HepG2 (cell line): Measurements from ENCODE around the gene COX14. TPM values are rescaled to one million over a fixed set of nuclear protein-coding genes. Genes with fewer than 3 reads are reported as not detected.

Experiments
- NR2C2 ChIP-seq: sonication (generic); formaldehyde crosslinking; IDR thresholded peaks from 2 replicates; pipeline ENCODE4 v1.4.0; 2020; ENCODE audit warnings: missing genetic modification reagents, mild to moderate bottlenecking, moderate library complexity, borderline replicate concordance
- POLR2A ChIP-seq, 2 experiments: IDR thresholded peaks; 2 replicates each; pipeline ENCODE4 v1.6.1; 2011; ENCODE audit warnings: low read depth in 2 of 2, low read length in 2 of 2, mild to moderate bottlenecking in 1 of 2, moderate library complexity in 1 of 2; ENCODE audit not compliant: insufficient read depth in 1 of 2
- TBP ChIP-seq: sonication (generic); formaldehyde crosslinking; IDR thresholded peaks from 2 replicates; pipeline ENCODE4 v1.5.0; 2020; ENCODE audit warnings: missing genetic modification reagents
- XBP1 ChIP-seq: sonication (generic); formaldehyde crosslinking; IDR thresholded peaks from 2 replicates; pipeline ENCODE4 v1.5.0; 2020; ENCODE audit warnings: missing genetic modification reagents
- ZNF253 ChIP-seq: sonication (generic); formaldehyde crosslinking; IDR thresholded peaks from 2 replicates; pipeline ENCODE4 v1.8.0; 2022; ENCODE audit warnings: mild to moderate bottlenecking, missing genetic modification reagents, borderline replicate concordance
- ZNF382 ChIP-seq: sonication (generic); formaldehyde crosslinking; IDR thresholded peaks from 2 replicates; pipeline ENCODE4 v1.5.0; 2020; ENCODE audit warnings: missing genetic modification reagents, mild to moderate bottlenecking, borderline replicate concordance
- ZNF652 ChIP-seq: IDR thresholded peaks from 2 replicates; pipeline ENCODE4 v1.6.1; 2016; ENCODE audit warnings: low read depth, borderline replicate concordance
- ZNF772 ChIP-seq: sonication (generic); formaldehyde crosslinking; IDR thresholded peaks from 2 replicates; pipeline ENCODE4 v1.5.0; 2020; ENCODE audit warnings: mild to moderate bottlenecking, missing genetic modification reagents
- polyA plus RNA-seq, 8 experiments: library from polyadenylated mRNA; depleted of rRNA in 3 of 8; stranded (reverse) in 7 of 8; unstranded in 1 of 8; fragments of >200 nt; fragmentation: Illumina TruSeq in 4 of 8; extraction: Trizol in 4 of 8; gene quantifications; 2 replicates each; pipeline versions ENCODE4 v1.2.1 to v1.2.3, GENCODE V29; 2011 to 2016; ENCODE audit warnings: low read depth in 4 of 8, missing spikeins in 1 of 8, mixed read lengths in 1 of 8; ENCODE audit not compliant: insufficient read depth in 1 of 8
- total RNA-seq, 5 experiments: library from RNA; depleted of rRNA; stranded (reverse); fragments of >200 nt; fragmentation: Illumina TruSeq; extraction: Trizol; gene quantifications; 2 replicates each; pipeline ENCODE4 v1.2.3, GENCODE V29; 2016; ENCODE audit warnings: low read depth in 1 of 5
- TF ChIP-seq, protein P1 (sequence below): sonication (generic); formaldehyde crosslinking; IDR thresholded peaks from 2 replicates; pipeline ENCODE4 v1.4.0; 2020; ENCODE audit warnings: low read depth, mild to moderate bottlenecking, missing genetic modification reagents
- TF ChIP-seq, protein P2 (sequence below): sonication (generic); formaldehyde crosslinking; IDR thresholded peaks from 2 replicates; pipeline ENCODE4 v1.8.0; 2022; ENCODE audit warnings: missing genetic modification reagents, low read depth, mild to moderate bottlenecking, borderline replicate concordance
- TF ChIP-seq, protein P3 (sequence below): sonication (generic); formaldehyde crosslinking; IDR thresholded peaks from 2 replicates; pipeline ENCODE4 v1.4.0; 2020; ENCODE audit warnings: missing genetic modification reagents, borderline replicate concordance
- TF ChIP-seq, protein P4 (sequence below): sonication (generic); formaldehyde crosslinking; IDR thresholded peaks from 2 replicates; pipeline ENCODE4 v1.4.0; 2020; ENCODE audit warnings: mild to moderate bottlenecking, missing genetic modification reagents
- TF ChIP-seq, protein P5 (sequence below): sonication (generic); formaldehyde crosslinking; IDR thresholded peaks from 2 replicates; pipeline ENCODE4 v1.5.0; 2020; ENCODE audit warnings: mild to moderate bottlenecking, missing genetic modification reagents, moderate library complexity

The COX14 gene
- total and polyA plus RNA-seq, 2 of the 13 experiments (the other 11 are each of a cell fraction or from before 2014, with no cell fraction given), result 53.0 to 71.6 TPM

DNA sequence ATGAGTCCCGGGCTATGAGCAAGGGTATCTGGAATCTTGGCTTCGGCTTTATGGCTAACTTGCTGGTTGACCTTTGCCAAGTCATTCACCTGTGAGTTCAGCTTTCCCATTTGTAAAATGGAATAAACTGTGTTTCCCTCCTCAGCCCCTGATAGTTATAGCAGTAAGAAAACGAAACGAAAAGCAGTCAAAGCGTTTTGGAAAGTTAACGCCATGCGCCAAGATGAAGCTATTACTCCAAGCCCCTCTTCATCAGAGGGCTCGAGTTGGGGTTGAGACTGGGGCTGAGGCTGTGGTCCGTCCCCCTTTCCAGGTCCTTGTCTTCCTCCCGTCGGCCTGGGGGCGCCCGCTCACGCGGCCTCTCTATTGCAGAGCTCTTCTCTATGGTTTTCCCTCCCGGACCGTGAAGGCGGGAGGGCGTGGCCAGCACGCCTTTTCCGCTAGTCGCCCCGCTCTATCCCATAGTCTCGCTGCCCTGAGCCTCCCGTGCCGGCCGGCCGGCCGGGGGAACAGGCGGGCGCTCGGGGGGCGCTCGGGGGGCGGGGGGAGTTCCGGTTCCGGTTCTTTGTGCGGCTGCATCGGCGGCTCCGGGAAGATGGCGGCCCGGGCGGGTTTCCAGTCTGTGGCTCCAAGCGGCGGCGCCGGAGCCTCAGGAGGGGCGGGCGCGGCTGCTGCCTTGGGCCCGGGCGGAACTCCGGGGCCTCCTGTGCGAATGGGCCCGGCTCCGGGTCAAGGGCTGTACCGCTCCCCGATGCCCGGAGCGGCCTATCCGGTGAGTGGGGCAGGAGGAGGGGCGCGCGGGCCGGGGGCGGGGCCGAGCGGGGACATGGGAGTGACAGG is 27.0 kb upstream of the COX14 start, which contains the start of gene SMARCD1 (continued):
- TF ChIP-seq, protein P1, sequence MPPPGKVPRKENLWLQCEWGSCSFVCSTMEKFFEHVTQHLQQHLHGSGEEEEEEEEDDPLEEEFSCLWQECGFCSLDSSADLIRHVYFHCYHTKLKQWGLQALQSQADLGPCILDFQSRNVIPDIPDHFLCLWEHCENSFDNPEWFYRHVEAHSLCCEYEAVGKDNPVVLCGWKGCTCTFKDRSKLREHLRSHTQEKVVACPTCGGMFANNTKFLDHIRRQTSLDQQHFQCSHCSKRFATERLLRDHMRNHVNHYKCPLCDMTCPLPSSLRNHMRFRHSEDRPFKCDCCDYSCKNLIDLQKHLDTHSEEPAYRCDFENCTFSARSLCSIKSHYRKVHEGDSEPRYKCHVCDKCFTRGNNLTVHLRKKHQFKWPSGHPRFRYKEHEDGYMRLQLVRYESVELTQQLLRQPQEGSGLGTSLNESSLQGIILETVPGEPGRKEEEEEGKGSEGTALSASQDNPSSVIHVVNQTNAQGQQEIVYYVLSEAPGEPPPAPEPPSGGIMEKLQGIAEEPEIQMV (CRISPR knock-in tag), result peak; percentile 76; the same call in 1 of the 2 replicates
- no peak for TF ChIP-seq TBP (CRISPR knock-in tag)
- TF ChIP-seq ZNF772 (CRISPR knock-in tag), result 0 out of 2 replicates have a peak, but pooled peaks have one; percentile 29
- TF ChIP-seq, protein P2, sequence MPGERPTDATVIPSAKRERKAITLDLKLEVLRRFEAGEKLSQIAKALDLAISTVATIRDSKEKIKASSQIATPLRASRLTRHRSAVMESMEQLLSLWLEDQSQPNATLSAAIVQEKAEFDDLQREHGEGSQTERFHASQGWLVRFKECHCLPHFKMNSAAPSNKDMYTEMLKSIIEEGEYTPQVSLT (CRISPR knock-in tag), result no peak
- TF ChIP-seq, protein P3, sequence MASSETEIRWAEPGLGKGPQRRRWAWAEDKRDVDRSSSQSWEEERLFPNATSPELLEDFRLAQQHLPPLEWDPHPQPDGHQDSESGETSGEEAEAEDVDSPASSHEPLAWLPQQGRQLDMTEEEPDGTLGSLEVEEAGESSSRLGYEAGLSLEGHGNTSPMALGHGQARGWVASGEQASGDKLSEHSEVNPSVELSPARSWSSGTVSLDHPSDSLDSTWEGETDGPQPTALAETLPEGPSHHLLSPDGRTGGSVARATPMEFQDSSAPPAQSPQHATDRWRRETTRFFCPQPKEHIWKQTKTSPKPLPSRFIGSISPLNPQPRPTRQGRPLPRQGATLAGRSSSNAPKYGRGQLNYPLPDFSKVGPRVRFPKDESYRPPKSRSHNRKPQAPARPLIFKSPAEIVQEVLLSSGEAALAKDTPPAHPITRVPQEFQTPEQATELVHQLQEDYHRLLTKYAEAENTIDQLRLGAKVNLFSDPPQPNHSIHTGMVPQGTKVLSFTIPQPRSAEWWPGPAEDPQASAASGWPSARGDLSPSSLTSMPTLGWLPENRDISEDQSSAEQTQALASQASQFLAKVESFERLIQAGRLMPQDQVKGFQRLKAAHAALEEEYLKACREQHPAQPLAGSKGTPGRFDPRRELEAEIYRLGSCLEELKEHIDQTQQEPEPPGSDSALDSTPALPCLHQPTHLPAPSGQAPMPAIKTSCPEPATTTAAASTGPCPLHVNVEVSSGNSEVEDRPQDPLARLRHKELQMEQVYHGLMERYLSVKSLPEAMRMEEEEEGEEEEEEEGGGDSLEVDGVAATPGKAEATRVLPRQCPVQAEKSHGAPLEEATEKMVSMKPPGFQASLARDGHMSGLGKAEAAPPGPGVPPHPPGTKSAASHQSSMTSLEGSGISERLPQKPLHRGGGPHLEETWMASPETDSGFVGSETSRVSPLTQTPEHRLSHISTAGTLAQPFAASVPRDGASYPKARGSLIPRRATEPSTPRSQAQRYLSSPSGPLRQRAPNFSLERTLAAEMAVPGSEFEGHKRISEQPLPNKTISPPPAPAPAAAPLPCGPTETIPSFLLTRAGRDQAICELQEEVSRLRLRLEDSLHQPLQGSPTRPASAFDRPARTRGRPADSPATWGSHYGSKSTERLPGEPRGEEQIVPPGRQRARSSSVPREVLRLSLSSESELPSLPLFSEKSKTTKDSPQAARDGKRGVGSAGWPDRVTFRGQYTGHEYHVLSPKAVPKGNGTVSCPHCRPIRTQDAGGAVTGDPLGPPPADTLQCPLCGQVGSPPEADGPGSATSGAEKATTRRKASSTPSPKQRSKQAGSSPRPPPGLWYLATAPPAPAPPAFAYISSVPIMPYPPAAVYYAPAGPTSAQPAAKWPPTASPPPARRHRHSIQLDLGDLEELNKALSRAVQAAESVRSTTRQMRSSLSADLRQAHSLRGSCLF (CRISPR knock-in tag), result no peak
- TF ChIP-seq, protein P4, sequence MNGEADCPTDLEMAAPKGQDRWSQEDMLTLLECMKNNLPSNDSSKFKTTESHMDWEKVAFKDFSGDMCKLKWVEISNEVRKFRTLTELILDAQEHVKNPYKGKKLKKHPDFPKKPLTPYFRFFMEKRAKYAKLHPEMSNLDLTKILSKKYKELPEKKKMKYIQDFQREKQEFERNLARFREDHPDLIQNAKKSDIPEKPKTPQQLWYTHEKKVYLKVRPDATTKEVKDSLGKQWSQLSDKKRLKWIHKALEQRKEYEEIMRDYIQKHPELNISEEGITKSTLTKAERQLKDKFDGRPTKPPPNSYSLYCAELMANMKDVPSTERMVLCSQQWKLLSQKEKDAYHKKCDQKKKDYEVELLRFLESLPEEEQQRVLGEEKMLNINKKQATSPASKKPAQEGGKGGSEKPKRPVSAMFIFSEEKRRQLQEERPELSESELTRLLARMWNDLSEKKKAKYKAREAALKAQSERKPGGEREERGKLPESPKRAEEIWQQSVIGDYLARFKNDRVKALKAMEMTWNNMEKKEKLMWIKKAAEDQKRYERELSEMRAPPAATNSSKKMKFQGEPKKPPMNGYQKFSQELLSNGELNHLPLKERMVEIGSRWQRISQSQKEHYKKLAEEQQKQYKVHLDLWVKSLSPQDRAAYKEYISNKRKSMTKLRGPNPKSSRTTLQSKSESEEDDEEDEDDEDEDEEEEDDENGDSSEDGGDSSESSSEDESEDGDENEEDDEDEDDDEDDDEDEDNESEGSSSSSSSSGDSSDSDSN (CRISPR knock-in tag), result peak; percentile 47; the same call in 1 of the 2 replicates
- TF ChIP-seq ZNF652 (CRISPR knock-in tag), result no peak; the same call in 1 of the 2 replicates
- no peak for TF ChIP-seq XBP1
- no peak for TF ChIP-seq ZNF253 (CRISPR knock-in tag)
- TF ChIP-seq ZNF382 (CRISPR knock-in tag), result no peak
- TF ChIP-seq NR2C2 (CRISPR knock-in tag), result peak; percentile 54; the same call in 1 of the 2 replicates
- TF ChIP-seq POLR2A (IDR thresholded peaks at IDR 0.05; ENCODE audit: insufficient read depth in 1 of 2, low read depth in 2 of 2, low read length in 2 of 2), result peak; percentile 33 to 47; a peak in 2 of 4 replicates
- TF ChIP-seq, protein P5, sequence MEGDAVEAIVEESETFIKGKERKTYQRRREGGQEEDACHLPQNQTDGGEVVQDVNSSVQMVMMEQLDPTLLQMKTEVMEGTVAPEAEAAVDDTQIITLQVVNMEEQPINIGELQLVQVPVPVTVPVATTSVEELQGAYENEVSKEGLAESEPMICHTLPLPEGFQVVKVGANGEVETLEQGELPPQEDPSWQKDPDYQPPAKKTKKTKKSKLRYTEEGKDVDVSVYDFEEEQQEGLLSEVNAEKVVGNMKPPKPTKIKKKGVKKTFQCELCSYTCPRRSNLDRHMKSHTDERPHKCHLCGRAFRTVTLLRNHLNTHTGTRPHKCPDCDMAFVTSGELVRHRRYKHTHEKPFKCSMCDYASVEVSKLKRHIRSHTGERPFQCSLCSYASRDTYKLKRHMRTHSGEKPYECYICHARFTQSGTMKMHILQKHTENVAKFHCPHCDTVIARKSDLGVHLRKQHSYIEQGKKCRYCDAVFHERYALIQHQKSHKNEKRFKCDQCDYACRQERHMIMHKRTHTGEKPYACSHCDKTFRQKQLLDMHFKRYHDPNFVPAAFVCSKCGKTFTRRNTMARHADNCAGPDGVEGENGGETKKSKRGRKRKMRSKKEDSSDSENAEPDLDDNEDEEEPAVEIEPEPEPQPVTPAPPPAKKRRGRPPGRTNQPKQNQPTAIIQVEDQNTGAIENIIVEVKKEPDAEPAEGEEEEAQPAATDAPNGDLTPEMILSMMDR (CRISPR knock-in tag), result peak; percentile 88
